Adipocyte (in vitro differentiated cells): Measurements from ENCODE around the gene PIGM.

Experiments
- DNase-seq: peaks from one replicate; pipeline ENCODE4 v3.0.0-alpha.2; 2015; ENCODE audit warnings: low read depth
- H3K27me3 ChIP-seq: replicated peaks from 2 replicates; pipeline ENCODE4 v1.7.0; 2013; ENCODE audit warnings: mild to moderate bottlenecking, low read length, moderate library complexity; ENCODE audit not compliant: control insufficient read depth, insufficient read depth
- H3K36me3 ChIP-seq: 2 replicates; pipeline ENCODE4 v1.7.0; 2013; ENCODE audit warnings: low read length, mild to moderate bottlenecking, moderate library complexity; ENCODE audit not compliant: control insufficient read depth, insufficient read depth, severe bottlenecking
- H3K4me1 ChIP-seq: 2 replicates; pipeline ENCODE4 v1.7.0; 2013; ENCODE audit warnings: mild to moderate bottlenecking, low read length, moderate library complexity; ENCODE audit not compliant: control insufficient read depth, insufficient read depth
- H3K4me3 ChIP-seq: 2 replicates; pipeline ENCODE4 v1.7.0; 2013; ENCODE audit warnings: mild to moderate bottlenecking, low read length, moderate library complexity
- H3K9ac ChIP-seq: 2 replicates; pipeline ENCODE4 v1.7.0; 2013; ENCODE audit warnings: mild to moderate bottlenecking, low read length, moderate library complexity
- H3K9me3 ChIP-seq: 2 replicates; pipeline ENCODE4 v1.7.0; 2013; ENCODE audit warnings: mild to moderate bottlenecking, low read length, moderate library complexity; ENCODE audit not compliant: control insufficient read depth

The PIGM gene

GRCh38 chr1:159996653-159997052 is 35.1 kb downstream of the PIGM start:
- Histone ChIP-seq H3K4me1 (peaks cover 23% of the 10 kb centered on the region), H3K36me3 (no peaks in the 10 kb centered on the region), H3K9me3 (no peaks in the 10 kb centered on the region), H3K9ac (no peak overlapping the region), H3K27me3 (no peaks in the 10 kb centered on the region), H3K4me3 (no peak overlapping the region)
- peak; percentile 88 for DNase-seq

GRCh38 chr1:159994896-159995295 is 36.9 kb downstream of the PIGM start:
- no peak for DNase-seq
- peaks cover 30% of the 10 kb centered on the region for H3K4me1 ChIP-seq
- H3K9ac ChIP-seq = no peak overlapping the region
- no peaks in the 10 kb centered on the region for H3K27me3 ChIP-seq
- H3K36me3 ChIP-seq = no peaks in the 10 kb centered on the region
- H3K4me3 ChIP-seq = no peak overlapping the region
- no peaks in the 10 kb centered on the region for H3K9me3 ChIP-seq

- Histone ChIP-seq H3K36me3 (no peaks in the 10 kb centered on the region), H3K9me3 (no peaks in the 10 kb centered on the region), H3K4me1 (peaks cover 25% of the 10 kb centered on the region), H3K27me3 (no peaks in the 10 kb centered on the region), H3K4me3 (no peak overlapping the region), H3K9ac (no peak overlapping the region)
- no peak for DNase-seq
These were observed 37.9 kb downstream of the PIGM start for GRCh38 chr1:159993911-159994310.

- peak; percentile 5 for DNase-seq
- no peaks in the 10 kb centered on the region for H3K27me3 ChIP-seq
- peaks cover 24% of the 10 kb centered on the region for H3K4me1 ChIP-seq
- H3K9ac ChIP-seq = no peak overlapping the region
- H3K4me3 ChIP-seq = no peak overlapping the region
- no peaks in the 10 kb centered on the region for H3K36me3 ChIP-seq
- H3K9me3 ChIP-seq = no peaks in the 10 kb centered on the region
These were observed 39.6 kb downstream of the PIGM start for GRCh38 chr1:159992161-159992560.

- H3K36me3 ChIP-seq = no peaks in the 10 kb centered on the region
- peak; percentile 41 for DNase-seq
- H3K27me3 ChIP-seq = no peaks in the 10 kb centered on the region
- peaks cover 18% of the 10 kb centered on the region for H3K4me1 ChIP-seq
- H3K9ac ChIP-seq = no peak overlapping the region
- peaks cover 2% of the 10 kb centered on the region for H3K9me3 ChIP-seq
- H3K4me3 ChIP-seq = no peak overlapping the region
These were observed 40.3 kb downstream of the PIGM start for GRCh38 chr1:159991513-159991912.

- no peak for DNase-seq
- H3K9ac ChIP-seq = no peak overlapping the region
- no peaks in the 10 kb centered on the region for H3K36me3 ChIP-seq
- H3K27me3 ChIP-seq = no peaks in the 10 kb centered on the region
- H3K4me1 ChIP-seq = peaks cover 12% of the 10 kb centered on the region
- H3K9me3 ChIP-seq = peaks cover 4% of the 10 kb centered on the region
- no peak overlapping the region for H3K4me3 ChIP-seq
These were observed 41.8 kb downstream of the PIGM start for GRCh38 chr1:159990005-159990404.

GRCh38 chr1:159989581-159989980 is 42.2 kb downstream of the PIGM start:
- H3K4me3 ChIP-seq = no peak overlapping the region
- DNase-seq = no peak
- no peak overlapping the region for H3K9ac ChIP-seq
- peaks cover 4% of the 10 kb centered on the region for H3K9me3 ChIP-seq
- H3K4me1 ChIP-seq = peaks cover 12% of the 10 kb centered on the region
- H3K36me3 ChIP-seq = no peaks in the 10 kb centered on the region
- H3K27me3 ChIP-seq = no peaks in the 10 kb centered on the region

- H3K9me3 ChIP-seq = peaks cover 4% of the 10 kb centered on the region
- H3K36me3 ChIP-seq = no peaks in the 10 kb centered on the region
- no peaks in the 10 kb centered on the region for H3K27me3 ChIP-seq
- H3K4me1 ChIP-seq = peaks cover 12% of the 10 kb centered on the region
- DNase-seq = no peak
- H3K9ac ChIP-seq = no peak overlapping the region
- H3K4me3 ChIP-seq = no peak overlapping the region
These were observed 43.8 kb downstream of the PIGM start for GRCh38 chr1:159988006-159988405.

GRCh38 chr1:159987186-159987585 is 44.6 kb downstream of the PIGM start:
- Histone ChIP-seq H3K9me3 (peaks cover 4% of the 10 kb centered on the region), H3K4me3 (no peak overlapping the region)
- DNase-seq = no peak

GRCh38 chr1:159986531-159986930 is 45.3 kb downstream of the PIGM start:
- Histone ChIP-seq H3K9ac (no peak overlapping the region), H3K4me1 (peaks cover 5% of the 10 kb centered on the region), H3K27me3 (no peaks in the 10 kb centered on the region), H3K4me3 (no peak overlapping the region), H3K36me3 (peaks cover 8% of the 10 kb centered on the region), H3K9me3 (peaks cover 4% of the 10 kb centered on the region)
- DNase-seq = no peak

More at GRCh38 chr1:159987186-159987585, 44.6 kb downstream of the PIGM start:
- no peak overlapping the region for H3K9ac ChIP-seq
- H3K4me1 ChIP-seq = peaks cover 12% of the 10 kb centered on the region
- no peaks in the 10 kb centered on the region for H3K27me3 ChIP-seq
- peaks cover 3% of the 10 kb centered on the region for H3K36me3 ChIP-seq

GRCh38 chr1:159986093-159986492 is 45.7 kb downstream of the PIGM start:
- Histone ChIP-seq H3K9me3 (peaks cover 4% of the 10 kb centered on the region), H3K4me1 (peaks cover under 1% of the 10 kb centered on the region), H3K27me3 (no peaks in the 10 kb centered on the region), H3K36me3 (peaks cover 12% of the 10 kb centered on the region), H3K9ac (no peak overlapping the region), H3K4me3 (no peak overlapping the region)
- no peak for DNase-seq

GRCh38 chr1:159985473-159985872 is 46.3 kb downstream of the PIGM start:
- H3K9me3 ChIP-seq = peaks cover 4% of the 10 kb centered on the region
- H3K36me3 ChIP-seq = peaks cover 16% of the 10 kb centered on the region
- no peak overlapping the region for H3K4me3 ChIP-seq
- H3K9ac ChIP-seq = no peak overlapping the region
- H3K4me1 ChIP-seq = no peaks in the 10 kb centered on the region
- H3K27me3 ChIP-seq = no peaks in the 10 kb centered on the region
- DNase-seq = no peak
